ENCODE results near the gene CORO6.

Gene CORO6

DNA sequence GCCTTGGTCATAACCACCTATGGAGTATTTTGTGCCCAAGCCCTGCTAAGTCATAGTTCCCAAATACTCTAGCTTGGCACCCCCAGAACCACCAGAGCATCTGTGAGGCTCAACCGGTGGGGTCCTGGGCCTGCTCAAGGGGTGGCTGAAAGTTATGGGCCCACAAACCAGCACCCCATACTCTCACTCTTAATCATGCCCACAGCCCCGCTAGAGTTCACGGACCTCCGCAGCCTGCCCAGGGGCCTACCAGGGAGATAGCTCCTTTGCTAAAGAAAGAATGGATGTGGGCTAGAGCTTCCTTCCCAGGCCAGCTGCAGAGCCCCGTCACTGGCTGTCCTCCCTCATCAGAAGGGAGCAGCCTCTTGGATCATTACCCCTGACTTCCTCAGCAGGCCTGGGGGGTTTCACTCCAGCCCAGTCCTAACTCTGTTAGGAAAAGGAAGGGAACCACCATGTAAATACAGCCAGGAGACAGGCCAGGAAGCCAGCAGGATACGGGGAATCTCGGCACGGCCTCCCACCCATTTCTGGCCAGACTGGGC is 34.6 kb downstream of the CORO6 start:
- no peaks in the 10 kb centered on the region for H3K9me3 ChIP-seq (replicated peaks; ENCODE audit: insufficient read depth, low read length)
- no peak for DNase-seq
- TF ChIP-seq EZH2phosphoT487 (IDR thresholded peaks at IDR 0.05; ENCODE audit: low read length) (no peak), EZH2 (optimal IDR thresholded peaks at IDR 0.05; ENCODE audit: low read depth, low read length) (no peak)
- TF ChIP-seq, protein P1, sequence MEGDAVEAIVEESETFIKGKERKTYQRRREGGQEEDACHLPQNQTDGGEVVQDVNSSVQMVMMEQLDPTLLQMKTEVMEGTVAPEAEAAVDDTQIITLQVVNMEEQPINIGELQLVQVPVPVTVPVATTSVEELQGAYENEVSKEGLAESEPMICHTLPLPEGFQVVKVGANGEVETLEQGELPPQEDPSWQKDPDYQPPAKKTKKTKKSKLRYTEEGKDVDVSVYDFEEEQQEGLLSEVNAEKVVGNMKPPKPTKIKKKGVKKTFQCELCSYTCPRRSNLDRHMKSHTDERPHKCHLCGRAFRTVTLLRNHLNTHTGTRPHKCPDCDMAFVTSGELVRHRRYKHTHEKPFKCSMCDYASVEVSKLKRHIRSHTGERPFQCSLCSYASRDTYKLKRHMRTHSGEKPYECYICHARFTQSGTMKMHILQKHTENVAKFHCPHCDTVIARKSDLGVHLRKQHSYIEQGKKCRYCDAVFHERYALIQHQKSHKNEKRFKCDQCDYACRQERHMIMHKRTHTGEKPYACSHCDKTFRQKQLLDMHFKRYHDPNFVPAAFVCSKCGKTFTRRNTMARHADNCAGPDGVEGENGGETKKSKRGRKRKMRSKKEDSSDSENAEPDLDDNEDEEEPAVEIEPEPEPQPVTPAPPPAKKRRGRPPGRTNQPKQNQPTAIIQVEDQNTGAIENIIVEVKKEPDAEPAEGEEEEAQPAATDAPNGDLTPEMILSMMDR (IDR thresholded peaks at IDR 0.05; ENCODE audit: low read length) = no peak
- H3K4me2 ChIP-seq (ENCODE audit: low read depth, low read length) = peak overlapping the region; percentile 90
- peak overlapping the region; percentile 68; the same call in 1 of the 2 replicates for H3K9ac ChIP-seq (ENCODE audit: low read length)
- H4K20me1 ChIP-seq (ENCODE audit: insufficient read depth, low read length) = no peaks in the 10 kb centered on the region
- H2AFZ ChIP-seq (ENCODE audit: low read length) = peak overlapping the region; percentile 57; the same call in 1 of the 2 replicates
- H3K79me2 ChIP-seq (ENCODE audit: low read length) = peaks cover 55% of the 10 kb centered on the region
- H3F3A ChIP-seq (ENCODE audit: insufficient read depth, low read length) = peaks cover 6% of the 10 kb centered on the region; the same call in 1 of the 2 replicates
- no peak overlapping the region for H3K27ac ChIP-seq (ENCODE audit: low read length)
- no peaks in the 10 kb centered on the region for H3K27me3 ChIP-seq (replicated peaks; ENCODE audit: insufficient read depth, low read length)
- peaks cover 32% of the 10 kb centered on the region for H3K4me1 ChIP-seq (ENCODE audit: low read length)
- H3K4me3 ChIP-seq (ENCODE audit: low read length) = peak overlapping the region; percentile 78
- no peaks in the 10 kb centered on the region for H3K9me2 ChIP-seq (replicated peaks; ENCODE audit: insufficient read depth, low read length)
- H3K36me3 ChIP-seq (replicated peaks; ENCODE audit: insufficient read depth, low read length) = no peaks in the 10 kb centered on the region

DNA sequence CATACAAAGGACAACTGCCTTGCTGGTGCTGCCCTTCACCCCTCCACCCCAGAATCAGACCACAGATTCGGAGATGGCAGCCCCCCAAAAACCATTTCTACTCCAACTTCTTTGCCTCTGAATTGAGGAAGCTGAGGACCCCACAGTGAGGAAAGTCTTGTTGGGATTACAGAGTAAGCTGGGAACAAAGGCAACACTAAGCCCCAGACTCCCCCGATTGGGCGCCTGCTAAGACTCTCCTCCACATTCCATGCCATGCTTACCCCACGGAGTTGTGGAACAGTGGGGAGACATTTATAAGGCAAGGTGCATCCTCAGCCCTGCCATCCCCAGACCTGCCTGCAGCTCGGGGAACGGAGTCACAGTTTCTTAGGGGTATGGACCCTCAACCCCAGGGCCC is 35.1 kb downstream of the CORO6 start:
- DNase-seq = no peak
- Histone ChIP-seq H3K27me3 (replicated peaks; ENCODE audit: insufficient read depth, low read length) (no peaks in the 10 kb centered on the region), H3K36me3 (replicated peaks; ENCODE audit: insufficient read depth, low read length) (no peaks in the 10 kb centered on the region), H3K9me3 (replicated peaks; ENCODE audit: insufficient read depth, low read length) (no peaks in the 10 kb centered on the region), H4K20me1 (ENCODE audit: insufficient read depth, low read length) (no peaks in the 10 kb centered on the region), H3K4me3 (ENCODE audit: low read length) (peak overlapping the region; percentile 78; the same call in 1 of the 2 replicates), H3K4me2 (ENCODE audit: low read depth, low read length) (peak overlapping the region; percentile 90; the same call in 1 of the 2 replicates), H3F3A (ENCODE audit: insufficient read depth, low read length) (peaks cover 6% of the 10 kb centered on the region; the same call in 1 of the 2 replicates), H3K9me2 (replicated peaks; ENCODE audit: insufficient read depth, low read length) (no peaks in the 10 kb centered on the region), H2AFZ (ENCODE audit: low read length) (no peak overlapping the region), H3K27ac (ENCODE audit: low read length) (no peak overlapping the region), H3K79me2 (ENCODE audit: low read length) (peaks cover 55% of the 10 kb centered on the region), H3K9ac (ENCODE audit: low read length) (peak overlapping the region; percentile 68; the same call in 1 of the 2 replicates), H3K4me1 (ENCODE audit: low read length) (peaks cover 29% of the 10 kb centered on the region)
- TF ChIP-seq, protein P1 (IDR thresholded peaks at IDR 0.05; ENCODE audit: low read length) = no peak
- TF ChIP-seq EZH2 (optimal IDR thresholded peaks at IDR 0.05; ENCODE audit: low read depth, low read length) = no peak
- no peak for TF ChIP-seq EZH2phosphoT487 (IDR thresholded peaks at IDR 0.05; ENCODE audit: low read length)

DNA sequence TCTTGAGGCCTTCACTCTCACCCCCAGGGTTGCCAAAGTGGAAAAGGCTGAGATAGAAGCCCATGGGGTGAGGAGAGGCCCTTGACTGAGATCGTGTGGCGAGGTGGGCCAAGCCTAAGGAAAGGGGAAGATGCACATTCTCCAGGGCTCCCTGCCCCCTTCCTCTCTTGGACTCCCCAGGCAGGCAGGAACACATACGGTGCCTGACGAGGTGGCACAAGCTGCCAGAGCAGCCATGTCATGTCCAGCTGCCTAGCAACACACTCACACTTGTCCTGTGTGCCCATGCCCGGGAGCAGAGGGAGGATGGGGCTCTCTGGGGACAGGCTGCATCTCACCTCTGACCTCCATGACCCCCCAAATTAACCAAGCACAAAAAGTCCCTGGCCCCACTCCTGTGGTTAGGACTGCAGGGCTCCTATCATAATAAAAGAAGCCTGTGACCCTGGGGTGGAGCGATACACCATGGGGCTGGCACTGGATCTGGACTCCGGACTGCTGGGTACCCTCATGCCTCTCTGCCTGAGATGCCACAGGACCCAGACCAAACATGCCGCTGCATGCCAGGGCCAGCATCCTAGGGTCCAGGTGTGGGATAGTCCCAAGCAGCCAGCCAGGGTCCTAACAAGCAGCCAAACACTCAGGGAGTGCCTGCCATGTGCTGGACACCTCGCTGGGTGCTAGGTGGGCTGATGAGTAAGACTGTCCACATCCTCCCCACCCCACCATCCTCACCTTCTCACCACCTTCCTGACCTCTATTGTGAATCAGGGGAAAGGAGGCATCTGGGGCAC is 35.8 kb downstream of the CORO6 start:
- H2AFZ ChIP-seq (ENCODE audit: low read length) = no peak overlapping the region
- DNase-seq = no peak
- H3K79me2 ChIP-seq (ENCODE audit: low read length) = peaks cover 57% of the 10 kb centered on the region
- no peak overlapping the region for H3K4me3 ChIP-seq (ENCODE audit: low read length)
- H3K4me1 ChIP-seq (ENCODE audit: low read length) = peaks cover 22% of the 10 kb centered on the region
- TF ChIP-seq, protein P1 (IDR thresholded peaks at IDR 0.05; ENCODE audit: low read length) = no peak
- TF ChIP-seq EZH2phosphoT487 (IDR thresholded peaks at IDR 0.05; ENCODE audit: low read length) (no peak), EZH2 (optimal IDR thresholded peaks at IDR 0.05; ENCODE audit: low read depth, low read length) (no peak)
- no peak overlapping the region for H3K27ac ChIP-seq (ENCODE audit: low read length)
- no peaks in the 10 kb centered on the region for H3K9me2 ChIP-seq (replicated peaks; ENCODE audit: insufficient read depth, low read length)
- 0 out of 2 replicates have a peak, but pooled peaks cover under 1% of the 10 kb centered on the region for H3F3A ChIP-seq (ENCODE audit: insufficient read depth, low read length)
- H4K20me1 ChIP-seq (ENCODE audit: insufficient read depth, low read length) = no peaks in the 10 kb centered on the region
- H3K4me2 ChIP-seq (ENCODE audit: low read depth, low read length) = no peak overlapping the region
- no peaks in the 10 kb centered on the region for H3K36me3 ChIP-seq (replicated peaks; ENCODE audit: insufficient read depth, low read length)
- H3K9ac ChIP-seq (ENCODE audit: low read length) = no peak overlapping the region
- H3K9me3 ChIP-seq (replicated peaks; ENCODE audit: insufficient read depth, low read length) = no peaks in the 10 kb centered on the region
- no peaks in the 10 kb centered on the region for H3K27me3 ChIP-seq (replicated peaks; ENCODE audit: insufficient read depth, low read length)
